Measurements from ENCODE around the gene TRMT1.
A peak's percentile ranks its signal among the peaks of the same experiment; 100 is the strongest.

TRMT1 gene

DNA sequence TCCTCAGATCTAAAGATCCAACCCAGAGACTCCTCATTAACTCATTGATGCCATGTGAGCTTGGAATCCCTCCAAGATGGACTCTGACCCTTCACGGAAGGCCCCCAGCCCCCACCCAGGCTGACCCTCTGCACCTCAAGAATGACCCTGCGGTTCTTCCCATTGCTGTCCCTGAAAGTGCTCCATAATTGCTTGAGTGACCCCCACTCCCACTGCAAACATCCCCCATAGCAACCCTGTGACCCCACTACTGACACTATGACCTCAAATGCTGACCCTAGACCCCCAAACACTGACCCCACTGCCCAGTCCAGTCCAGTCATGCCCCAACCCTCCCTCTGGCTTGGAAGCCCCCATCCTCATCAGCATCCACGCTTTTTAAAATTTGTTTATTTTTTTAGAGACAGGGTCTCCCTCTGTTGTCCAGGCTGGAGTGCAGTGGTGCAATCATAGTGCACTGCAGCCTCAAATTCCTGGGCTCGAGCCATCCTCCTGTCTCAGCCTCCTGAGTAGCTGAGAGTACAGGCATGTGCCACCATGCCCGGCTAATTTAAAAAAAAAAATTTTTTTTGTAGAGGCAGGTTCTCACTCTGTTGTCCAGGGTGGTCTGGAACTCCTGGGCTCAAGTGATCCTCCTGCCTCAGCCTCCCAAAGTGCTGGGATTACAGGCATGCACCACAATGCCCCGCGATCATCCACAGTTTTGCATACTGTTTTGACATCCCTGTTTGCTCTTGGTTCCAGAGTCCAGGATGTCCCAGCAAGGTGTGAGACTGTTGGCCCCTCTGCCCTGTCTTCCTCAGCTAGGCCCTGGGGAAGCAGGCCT is 14.7 kb downstream of the TRMT1 start:
- DNase-seq, result no peak

DNA sequence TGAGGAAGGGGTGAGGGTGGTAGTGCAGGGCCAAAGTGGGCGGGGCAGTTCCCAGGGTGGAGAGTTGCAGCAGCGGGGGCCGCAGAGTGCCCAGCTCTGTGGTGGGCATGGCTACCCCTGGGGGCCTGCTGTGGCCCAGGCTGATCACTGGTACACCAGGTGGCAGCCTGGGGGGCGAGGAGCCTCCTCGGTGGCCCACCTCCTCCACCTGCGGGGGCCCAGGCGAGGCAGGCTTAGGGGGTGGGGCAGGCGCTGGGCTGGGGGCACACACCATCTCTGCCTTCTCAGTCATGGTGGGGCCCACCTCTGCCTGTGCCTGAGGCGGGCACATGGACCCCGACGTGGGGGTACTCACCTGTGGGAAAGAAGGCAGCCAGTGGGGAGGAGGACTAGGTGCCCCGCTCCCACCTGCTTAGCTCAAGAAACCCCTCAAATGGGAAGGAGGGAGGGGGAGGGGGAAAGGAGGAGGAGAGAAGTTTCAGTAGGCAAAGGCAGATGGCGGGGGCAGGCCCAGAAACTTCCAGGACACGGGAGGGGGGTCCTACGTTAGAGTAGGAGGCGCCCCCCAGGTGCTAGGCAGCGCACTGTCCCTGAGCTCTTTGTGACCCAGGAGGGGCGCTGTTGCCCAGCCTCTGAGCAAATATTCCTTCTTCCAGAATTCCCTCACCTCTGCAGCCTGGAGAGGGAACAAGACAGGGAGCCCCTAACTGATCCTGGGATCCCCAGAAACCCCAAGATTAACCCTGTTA is 15.5 kb downstream of the TRMT1 start:
- DNase-seq, result no peak

DNA sequence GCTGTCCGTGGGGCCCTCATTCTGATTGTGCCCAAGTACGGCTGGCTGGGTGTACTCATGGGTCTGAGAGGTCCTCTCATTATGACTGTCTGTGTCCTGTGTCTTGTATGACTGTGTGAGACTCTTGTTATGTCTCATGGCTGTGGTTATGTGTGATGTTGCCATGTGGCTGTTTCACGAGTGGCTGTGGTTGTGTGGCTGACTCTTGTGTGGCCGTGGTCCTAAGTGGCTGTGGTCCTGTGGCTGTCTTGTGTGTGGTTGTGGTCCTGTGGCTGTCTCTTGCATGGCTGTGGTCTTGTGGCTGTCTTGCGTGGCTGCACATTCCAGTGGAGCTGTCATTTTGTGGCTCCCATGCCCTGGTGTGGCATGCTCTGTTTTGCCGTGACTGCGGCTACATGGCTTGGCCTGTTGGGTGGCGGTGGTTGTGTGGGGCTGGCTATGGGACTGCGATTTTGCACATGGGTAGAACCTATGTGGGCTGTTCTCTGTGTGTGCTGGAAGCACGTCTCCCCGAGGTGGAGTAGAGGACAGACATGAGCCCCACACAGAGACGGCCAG is 16.4 kb downstream of the TRMT1 start:
- peak; percentile 59 for DNase-seq

DNA sequence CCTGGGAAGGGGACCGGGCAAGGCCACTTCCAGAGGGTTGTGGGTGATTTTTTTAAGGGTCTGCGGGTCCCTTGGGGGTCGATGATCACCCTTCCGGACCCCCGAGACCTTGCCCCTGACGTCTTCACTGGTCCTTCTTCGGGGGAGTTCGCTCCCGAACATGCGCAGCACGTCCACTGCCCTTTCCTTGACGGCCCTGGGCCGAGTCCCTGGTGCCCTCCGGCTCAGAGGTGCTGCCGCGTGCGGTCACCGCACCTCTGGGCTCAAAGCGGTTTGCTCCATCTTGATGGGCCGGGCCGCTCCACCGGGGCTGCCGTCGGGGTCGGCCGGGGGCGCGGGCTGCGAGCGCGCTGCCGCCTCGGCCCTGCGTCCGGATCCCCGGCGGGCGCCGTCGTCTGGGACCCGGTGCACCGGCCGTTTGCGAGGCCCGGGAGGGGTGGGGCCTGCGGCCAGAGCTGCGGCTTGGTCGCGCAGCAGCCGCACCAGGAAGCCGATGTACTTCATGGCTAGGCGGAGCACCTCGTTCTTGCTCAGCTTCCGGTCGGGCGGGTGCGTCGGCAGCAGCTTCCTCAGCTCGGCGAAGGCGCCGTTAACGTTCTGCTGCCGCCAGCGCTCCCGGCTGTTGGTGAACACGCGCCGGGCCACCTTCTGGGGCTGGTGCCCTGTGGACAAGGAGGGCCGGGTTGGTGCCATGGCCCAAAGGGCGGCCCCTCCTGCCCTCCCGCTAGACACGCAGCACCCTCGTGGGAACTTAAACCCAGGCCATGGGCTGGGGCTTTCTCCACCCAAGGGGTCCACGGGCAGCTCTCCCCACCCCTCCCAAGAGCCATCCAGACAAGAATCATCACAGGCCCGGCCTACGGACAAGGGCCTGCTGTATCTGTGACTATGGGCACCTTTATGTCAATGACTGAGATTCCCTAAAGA is 17.2 kb downstream of the TRMT1 start:
- DNase-seq, result peak; percentile 78

DNA sequence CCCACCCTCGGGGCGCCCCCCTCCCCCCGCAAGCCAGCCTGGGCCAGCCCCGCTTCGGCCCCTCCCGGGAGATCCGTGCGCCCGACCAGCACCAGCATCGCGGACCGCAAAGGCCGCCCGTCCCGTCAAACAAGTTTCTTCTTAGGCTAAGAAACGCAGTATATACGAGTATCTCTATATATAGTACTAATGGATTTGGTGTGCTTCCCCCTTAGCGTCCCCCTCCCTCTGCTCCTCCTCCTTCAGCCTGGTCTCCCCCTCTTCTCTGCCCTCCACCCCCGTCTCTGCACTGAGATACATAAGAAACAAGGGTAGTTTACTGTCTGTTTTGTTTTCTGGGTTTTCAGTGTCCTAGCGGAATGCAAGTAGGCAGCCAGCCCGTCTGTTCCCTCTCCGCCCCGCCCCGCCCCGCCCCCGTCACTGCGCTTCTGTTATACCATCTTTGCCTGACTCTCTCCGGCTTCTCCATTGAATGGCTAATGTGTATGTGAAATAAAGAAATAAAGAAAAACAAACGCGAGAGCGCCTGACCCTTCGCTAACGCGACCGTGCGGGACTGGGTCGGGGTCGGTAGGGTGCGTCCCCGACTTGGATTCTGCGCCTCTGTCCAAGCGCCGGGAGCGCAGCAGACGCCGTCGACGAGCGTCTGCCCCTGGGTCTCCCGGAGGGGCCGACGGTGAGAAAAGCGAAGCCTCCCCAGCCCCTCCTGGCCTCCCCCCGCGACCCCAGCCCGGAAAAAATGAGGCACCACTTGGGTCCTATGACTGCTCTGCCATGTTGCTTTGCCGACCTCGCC is 18.1 kb downstream of the TRMT1 start:
- DNase-seq, result no peak

DNA sequence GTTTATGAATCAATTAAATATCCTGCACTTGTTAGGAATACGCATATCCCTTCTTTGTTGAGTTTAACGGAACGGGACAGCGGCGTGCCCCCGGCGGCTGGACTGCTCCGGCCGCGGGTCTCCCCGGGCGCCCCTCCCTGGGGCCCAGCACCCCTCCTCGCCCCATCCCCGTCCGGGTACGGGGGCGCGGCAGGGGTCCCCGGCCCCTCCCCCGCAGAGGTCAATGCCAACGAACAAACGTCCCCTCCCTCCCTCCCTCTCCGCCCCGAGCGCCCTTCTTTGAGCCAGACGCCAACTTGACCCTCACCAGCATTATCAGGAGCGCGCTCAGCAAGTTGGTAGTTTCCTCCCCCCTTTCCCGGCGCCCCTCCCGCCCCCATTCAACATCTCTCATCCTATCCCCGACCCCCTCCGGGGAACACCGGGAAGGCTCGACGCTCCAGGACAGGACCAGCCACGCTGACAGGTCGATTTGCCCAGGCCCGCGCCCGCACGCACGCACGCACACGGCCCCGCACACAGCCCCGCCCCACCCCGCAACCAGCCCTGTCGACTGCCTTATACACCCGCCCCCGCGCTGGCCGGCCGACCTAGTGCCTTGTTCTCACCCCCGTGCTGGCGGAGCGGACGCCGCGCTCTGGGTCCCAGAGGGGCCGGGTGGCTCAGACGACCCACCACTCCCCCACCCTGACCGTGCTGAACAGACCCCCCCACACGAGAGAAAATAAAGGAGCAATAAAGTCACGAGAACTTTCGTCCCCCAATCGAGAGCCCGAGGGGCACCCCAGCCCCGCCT is 18.9 kb downstream of the TRMT1 start:
- DNase-seq, result no peak

DNA sequence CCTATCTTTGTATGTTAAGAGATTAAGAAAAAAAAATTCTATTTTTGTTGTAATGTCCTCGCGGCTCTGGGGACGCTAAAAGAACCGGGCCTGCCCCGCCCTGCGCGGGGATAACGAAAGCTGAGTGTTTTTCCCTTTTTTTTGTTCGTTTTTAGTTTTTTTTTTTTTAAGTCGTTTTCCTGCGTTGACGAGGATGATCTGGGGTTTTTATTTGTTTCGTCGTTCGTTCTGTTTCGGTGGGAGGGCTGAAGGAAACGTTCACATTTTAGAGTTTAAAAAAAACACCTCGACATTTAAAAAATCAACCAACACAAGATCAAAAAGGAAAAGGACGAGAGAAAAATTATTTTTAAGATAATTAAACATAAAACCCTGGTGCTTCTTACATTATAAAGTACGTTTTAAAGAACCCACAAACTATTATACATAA is 19.5 kb downstream of the TRMT1 start:
- no peak for DNase-seq

DNA sequence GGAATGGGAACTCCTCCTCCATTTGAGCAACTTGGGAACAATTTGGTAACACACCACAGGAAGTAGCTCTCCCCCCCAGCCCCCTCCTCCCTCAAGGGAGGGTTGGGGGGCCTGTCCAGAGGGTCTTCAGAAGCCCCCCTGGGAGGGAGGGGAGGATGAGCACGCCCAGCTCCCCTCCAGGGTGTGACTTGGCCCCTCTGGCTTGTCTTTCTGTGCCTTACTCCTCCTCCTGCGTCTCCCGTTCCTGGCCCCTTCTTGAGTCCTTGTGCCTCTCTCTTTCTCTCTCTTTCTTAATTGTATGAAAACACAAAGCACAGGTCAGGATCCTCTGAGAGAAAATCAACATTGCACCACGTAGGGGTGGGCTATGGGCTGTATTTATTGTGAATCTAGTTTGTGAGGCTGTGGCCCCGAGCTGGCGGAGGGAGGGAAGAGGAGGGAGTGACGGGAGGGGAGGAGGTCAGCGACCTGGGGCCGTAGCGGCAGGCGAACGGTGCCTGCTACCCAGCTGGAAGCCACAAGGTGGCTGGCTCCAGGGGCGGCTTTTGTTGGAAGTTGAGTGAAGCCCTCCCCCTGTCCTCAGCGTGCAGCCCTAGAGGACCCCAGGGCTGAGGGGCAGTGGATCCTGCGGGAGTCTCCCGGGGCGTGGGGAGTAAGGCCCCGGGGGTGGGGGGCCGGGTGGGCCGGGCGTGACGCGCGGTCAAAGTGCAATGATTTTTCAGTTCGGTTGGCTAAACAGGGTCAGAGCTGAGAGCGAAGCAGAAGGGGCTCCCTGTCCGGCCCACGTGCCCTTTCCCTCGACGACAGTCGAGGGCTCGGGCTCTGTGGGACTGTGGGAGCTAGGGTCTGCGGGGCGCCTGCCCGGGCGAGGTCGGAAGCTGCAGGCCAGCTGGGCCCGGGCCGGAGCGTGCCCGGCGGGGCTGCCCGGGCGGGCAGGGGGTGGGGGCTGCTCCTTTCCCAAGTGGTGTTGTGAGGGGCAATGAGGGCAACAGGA is 20.3 kb downstream of the TRMT1 start:
- no peak for DNase-seq

DNA sequence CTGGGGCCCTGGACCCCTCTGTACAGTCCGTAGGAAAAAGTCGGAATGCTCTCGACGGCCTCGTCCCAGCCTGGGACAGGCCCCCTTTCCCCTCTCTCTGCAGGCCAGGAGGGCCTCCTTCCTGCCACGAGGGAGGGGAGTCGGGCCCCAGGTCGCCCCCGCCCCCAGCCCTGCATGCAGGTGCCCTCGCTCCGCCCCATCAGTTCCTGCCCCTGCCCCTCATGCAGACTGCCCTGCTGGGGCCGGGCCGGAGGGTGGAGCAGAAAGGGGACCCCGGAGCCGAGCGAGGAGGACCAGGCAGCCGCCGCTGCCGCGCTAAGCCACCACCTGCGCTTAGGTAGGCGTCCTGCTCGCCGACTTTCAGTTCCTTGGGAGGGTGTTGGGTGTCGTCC is 21.2 kb downstream of the TRMT1 start:
- no peak for DNase-seq

DNA sequence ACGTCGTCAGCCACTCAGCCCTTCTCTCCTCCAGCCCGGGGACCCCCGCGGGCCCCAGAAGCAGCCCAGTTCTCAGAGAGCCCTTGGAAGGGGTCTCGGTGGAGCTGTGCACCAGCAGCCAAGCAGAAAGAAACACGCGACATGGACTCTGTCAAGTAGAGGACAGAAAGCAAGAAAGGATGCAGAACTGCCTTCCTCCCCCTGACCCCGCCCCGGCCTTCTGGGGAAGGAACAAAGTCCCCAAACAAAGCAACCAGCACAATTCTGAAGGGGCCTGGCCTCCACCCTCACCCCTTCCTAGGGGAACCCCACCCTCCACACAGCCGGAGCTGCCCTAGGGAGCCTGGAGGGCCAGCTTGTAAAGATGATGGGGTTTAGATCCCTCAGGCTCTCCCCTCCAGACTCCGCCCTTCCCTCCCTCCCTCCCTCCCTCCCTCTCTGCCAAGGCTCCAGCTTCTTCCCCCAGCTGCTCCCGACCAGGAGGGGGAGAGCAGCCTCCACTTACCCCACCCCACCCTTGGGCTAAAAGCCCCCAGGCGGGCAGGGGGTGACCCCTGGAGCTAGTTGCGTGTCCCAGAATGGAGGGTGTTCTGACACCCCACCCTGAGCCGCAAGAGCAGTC is 21.7 kb downstream of the TRMT1 start:
- DNase-seq, result no peak

DNA sequence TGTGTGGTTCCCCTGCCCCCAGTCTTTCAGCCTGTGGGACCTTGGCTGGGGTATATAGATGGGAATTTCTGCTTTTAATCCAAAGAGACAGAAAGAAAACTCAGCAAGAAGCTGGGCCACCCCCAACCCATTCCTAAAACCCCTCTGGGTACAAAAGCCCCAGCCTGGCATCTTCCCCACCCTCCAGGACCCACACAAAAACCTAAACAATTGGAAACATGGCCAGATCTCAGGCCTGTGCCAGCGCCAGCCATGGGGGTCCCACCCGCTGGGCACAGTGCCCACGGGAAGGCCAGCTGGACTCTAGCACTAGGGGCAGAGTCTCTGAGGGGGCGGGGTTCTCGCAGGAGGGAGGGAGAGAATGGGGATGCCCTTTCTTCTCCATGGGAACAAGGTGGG is 22.4 kb downstream of the TRMT1 start:
- no peak for DNase-seq

DNA sequence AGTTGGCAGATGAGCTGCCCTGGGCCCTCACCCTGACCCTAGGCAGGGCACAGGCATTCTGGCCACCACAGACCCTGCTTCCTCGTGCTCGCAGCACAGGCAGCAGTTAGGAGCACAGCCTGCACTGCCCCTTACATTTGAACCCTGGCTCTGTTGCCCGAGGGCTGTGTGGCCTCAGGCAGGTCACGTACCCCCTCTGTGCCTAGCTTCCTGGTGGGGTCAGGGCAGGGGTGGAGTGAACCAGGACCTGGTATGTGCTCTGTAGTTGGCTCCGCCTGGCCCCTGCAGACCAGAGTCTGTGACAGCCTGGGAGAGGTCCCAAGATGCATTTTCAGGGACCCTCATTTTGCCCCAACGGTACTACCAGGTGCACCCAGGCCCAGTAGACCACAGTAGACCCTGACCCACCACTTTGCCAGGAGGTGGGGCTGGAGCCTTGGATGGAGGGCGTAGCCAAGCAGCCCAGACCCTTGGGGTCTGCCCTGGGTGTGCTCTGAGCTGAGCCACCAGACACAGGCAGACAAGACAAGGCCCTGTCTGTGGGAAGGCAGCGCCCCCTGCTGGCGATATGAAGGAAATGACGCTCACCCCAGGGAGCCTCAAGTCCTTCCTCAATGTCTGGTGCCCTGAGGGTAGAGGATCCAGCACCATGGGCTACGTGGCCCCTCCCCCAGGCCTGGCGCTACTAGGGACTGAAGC is 23.0 kb downstream of the TRMT1 start:
- DNase-seq, result peak; percentile 79

DNA sequence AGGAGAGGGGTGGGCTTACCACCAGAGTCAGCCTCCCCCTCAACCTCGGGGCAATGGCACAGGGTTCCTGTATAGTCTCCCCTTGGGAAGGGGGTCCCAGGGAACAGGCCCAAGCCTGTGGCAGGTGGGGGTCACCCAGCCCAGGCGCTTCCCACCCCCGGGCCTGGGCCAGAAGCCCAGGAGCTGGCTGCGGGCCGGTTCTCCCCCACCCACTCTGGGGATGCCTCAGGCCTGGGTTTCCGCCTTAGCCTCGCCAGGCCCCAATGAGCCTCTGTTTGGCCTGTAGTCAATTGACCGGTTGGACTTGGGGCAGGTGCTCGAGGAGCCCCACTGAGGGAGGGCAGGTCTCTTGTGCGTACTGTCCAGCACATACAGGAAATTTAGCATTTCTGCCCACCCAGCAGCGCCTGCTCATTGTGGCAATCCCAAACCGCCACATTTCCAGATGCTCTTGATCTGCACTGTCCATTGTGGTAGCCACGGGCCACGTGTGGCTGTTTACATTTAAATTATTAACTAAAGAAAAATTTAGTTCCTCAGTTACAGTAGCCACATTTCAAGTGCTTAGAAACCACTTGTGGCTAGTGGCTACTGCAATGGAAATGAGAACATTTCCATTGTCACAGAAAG is 23.8 kb downstream of the TRMT1 start:
- no peak for DNase-seq

DNA sequence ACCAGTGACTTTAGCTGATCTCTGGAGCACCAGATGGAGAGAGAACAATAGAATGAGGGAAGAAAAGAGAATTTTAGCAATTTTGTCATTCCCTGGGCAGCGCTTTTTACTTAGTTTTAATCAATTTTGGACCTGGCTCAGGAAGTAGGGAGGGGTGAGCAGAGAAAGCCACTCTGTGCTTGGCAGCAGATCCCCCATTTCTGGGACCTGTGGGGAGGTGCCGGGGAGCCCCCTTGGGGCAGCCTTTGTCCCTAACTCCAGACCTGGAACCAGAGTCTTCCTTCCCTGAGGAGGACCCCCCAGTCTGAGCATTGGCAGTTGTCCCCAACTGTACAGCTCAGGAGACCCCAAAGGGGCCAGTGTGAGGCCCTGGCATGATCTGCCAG is 24.4 kb downstream of the TRMT1 start:
- no peak for DNase-seq

DNA sequence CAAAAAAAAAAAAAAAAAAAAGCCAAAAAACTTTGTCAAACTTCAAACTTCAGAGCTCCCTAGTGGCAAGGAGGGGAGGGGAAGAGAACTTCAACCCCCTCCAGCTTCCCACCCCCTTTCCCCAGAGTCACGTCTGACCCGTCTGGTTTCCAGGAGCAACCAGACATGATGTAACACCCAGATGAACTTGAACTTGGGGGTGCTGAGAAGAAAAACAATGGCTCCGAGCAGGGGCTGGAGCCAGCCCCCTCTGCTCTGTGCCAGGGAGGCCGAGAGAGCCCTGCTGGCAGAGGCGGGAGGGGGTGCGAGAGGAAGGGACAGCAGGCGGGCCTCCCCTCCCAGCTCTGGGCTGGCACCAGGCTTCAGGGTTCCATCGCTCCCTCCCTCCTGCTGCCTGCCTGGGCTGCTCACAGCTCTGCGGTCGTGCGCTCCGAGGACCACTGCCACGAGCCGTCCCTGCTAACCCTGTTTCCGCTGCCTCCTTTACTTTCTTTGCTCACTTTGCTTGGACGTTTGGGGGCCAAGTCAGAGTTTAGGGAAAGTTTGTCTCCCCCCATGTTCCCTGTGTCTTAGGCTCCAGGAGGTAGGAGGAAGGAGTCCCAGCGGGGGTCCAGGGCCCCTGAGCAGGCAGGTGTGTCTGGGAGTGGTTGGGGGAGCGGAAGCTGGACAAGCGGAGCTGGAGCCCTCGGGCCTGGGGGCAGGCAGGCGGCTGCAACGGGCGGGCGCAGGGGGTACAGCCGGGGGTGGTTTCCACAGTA is 25.0 kb downstream of the TRMT1 start:
- DNase-seq, result no peak

DNA sequence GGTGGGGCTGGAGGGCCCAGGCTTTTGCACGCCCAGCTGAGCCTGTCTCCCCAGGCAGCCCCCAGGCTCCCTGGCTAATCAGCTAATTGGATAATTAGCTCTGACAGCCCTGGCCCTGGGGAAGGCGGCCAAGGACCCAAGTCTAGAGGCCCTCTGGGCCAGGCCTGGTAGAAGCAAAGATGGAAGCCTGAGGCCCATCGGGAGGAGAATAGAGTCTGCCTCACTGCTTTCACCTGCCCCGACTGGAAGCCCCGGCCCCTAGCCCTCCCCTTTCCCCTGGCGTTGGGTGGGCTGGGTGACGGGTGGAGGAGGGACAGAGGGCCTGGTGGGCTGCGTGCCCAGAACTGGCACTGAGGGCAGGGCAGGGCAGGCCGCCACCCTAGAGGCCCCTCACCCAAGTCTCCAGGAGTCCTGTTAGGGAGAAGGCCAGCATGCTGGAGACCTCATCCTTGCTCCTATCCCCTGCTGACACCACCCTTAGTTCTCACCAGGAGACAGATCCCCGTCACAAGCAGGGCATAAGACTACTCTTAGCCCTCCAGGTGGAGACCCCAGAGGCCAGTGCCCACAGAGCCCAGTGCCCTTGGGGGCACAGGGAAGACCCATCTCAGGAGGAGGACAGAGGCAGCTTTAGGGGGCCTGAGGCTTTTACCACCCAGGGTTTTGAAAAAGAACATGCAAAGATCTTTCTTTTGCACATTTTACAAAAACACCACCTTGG is 25.9 kb downstream of the TRMT1 start:
- no peak for DNase-seq
